ENCODE measurements around the gene AGAP1.

DNA sequence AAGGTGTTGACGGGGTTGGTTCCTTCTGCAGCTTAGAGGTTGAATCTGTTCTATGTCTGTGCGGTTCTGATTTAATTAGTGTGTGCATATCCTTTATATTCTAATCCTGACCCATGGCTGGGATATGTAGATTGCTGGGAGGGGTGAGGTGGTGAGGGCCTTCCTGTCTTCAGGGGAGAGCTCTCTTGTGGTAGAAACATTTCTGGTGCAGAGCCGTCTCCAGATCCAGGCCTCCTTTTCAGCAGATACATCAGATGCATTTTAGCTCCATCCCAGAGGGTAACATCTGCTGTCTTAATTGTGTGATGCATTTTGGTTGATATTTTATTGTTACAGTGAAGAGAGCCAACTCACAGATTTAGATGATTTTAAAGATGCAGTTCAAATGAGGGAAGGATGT is 227.8 kb downstream of the AGAP1 start:
- TF ChIP-seq, protein P1, sequence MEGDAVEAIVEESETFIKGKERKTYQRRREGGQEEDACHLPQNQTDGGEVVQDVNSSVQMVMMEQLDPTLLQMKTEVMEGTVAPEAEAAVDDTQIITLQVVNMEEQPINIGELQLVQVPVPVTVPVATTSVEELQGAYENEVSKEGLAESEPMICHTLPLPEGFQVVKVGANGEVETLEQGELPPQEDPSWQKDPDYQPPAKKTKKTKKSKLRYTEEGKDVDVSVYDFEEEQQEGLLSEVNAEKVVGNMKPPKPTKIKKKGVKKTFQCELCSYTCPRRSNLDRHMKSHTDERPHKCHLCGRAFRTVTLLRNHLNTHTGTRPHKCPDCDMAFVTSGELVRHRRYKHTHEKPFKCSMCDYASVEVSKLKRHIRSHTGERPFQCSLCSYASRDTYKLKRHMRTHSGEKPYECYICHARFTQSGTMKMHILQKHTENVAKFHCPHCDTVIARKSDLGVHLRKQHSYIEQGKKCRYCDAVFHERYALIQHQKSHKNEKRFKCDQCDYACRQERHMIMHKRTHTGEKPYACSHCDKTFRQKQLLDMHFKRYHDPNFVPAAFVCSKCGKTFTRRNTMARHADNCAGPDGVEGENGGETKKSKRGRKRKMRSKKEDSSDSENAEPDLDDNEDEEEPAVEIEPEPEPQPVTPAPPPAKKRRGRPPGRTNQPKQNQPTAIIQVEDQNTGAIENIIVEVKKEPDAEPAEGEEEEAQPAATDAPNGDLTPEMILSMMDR (IDR thresholded peaks at IDR 0.05): no peak
- TF ChIP-seq EP300 (IDR thresholded peaks at IDR 0.05): no peak
- no peak for TF ChIP-seq POLR2A (IDR thresholded peaks at IDR 0.05)
